ENCODE measurements around the gene RABL3. TPM values are rescaled to one million over a fixed set of nuclear protein-coding genes. Genes with fewer than 3 reads are reported as not detected.
"Not testable (repeated sequence)": the region's sequence is repeated elsewhere in the genome, so short reads cannot be mapped to it uniquely, and the experiment has no call there.

Gene RABL3, protein sequence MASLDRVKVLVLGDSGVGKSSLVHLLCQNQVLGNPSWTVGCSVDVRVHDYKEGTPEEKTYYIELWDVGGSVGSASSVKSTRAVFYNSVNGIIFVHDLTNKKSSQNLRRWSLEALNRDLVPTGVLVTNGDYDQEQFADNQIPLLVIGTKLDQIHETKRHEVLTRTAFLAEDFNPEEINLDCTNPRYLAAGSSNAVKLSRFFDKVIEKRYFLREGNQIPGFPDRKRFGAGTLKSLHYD
- 30.9 TPM for polyA plus RNA-seq

DNA sequence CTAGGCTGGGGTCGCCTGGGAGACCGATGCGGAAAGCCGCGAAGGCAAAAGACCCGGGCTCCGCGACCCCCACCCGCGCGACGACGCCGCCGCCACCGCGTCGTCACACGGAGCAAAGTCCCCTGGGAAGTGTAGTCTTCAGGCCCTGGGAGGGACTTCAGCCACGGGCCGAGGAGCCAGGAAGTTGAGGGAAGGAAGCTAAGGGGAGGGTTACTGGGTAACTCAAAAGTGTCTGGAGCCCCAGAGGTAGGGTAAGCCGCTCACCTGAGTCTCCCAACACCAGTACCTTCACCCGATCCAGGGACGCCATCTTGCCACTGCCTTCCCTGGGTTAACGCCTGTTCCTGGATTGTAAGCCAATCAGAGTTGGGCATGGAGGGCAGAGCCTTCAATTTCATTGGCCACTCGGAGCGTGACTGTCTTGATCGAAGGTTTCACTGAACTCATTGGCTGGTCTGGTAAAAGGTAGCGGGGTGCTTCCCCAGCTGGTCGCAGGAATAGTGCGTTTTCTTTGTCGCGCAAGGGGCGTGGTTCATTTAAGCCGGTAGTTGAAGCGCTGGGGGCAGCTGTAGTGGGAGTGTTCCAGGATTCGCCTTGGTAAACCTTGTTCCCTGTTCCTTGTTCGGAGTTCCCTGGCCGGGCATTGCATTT is at the start of gene RABL3, which contains the start of gene GTF2E1:
TSS of gene RABL3 (minus strand) at position 319 of the 651 bp plus-strand sequence. CDS start at position 310, 9 bp downstream.
TSS of gene GTF2E1 (plus strand) at position 547 of the 651 bp plus-strand sequence. CDS start 7,809 bp downstream, outside the sequence.
- Mint-ChIP-seq H3K9me3 (peaks cover 0 to 2% (median 0%) of the 10 kb centered on the region in 3 donors), H3K4me3 (peak within 1 kb of the TSS; percentile 88 to 96 (median 93)), H3K27ac (peak within 1 kb of the TSS; percentile 54 to 99 (median 80)), H3K36me3 (peaks cover 2% of the 10 kb centered on the region), H3K4me1 (peaks cover 23 to 30% (median 27%) of the 10 kb centered on the region in 3 donors), H3K27me3 (no peaks in the 10 kb centered on the region)

DNA sequence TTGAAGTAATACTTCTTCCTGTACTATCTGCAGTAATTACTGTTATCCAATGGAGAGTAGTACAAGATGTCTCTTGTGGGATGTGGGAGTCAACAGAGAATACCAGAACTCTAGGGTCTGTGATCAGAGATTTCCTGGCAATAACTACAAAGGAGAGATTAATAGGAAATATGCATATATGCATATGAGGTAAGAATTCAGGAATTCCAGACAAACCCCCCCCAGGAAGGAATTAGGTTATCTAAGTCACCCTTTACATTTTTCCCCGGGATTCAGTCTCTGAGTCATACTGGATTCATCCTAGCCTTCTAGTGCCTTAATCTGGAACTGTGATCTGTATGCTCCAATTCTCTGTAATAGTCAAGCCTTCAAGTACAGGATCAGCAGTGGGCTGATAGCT is 49.6 kb upstream of the RABL3 start:
- Mint-ChIP-seq H3K27ac (no peak overlapping the region), H3K4me3 (no peak overlapping the region), H3K9me3 (no peaks in the 10 kb centered on the region)

DNA sequence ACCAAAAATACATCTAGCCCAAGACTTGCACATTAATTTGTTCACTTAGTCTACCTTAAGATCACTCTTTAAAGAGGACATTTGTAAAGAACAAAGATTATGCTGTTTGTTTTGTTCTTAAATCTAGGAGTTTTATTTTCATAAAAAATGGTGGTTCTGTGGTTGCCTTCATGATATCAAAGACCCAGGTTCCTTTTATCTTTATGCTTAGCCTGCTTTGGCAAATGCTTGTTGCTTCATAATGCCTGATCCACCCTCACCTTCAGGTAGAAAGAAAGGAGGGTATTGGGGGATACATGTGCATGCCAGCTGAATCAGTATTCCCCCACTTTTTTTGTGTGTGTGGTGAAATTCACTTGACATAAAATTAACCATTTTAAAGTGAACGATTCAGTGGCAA is 48.7 kb upstream of the RABL3 start:
- no peak overlapping the region for H3K27ac Mint-ChIP-seq
- peaks cover 8 to 9% (median 9%) of the 10 kb centered on the region in 3 donors for H3K4me1 Mint-ChIP-seq
- no peaks in the 10 kb centered on the region for H3K36me3 Mint-ChIP-seq
- no peaks in the 10 kb centered on the region for H3K9me3 Mint-ChIP-seq
- no peaks in the 10 kb centered on the region for H3K27me3 Mint-ChIP-seq
- H3K4me3 Mint-ChIP-seq = no peak overlapping the region

More for the DNA sequence above, 49.6 kb upstream of the RABL3 start:
- Mint-ChIP-seq H3K4me1 (peaks cover 0 to 2% (median 0%) of the 10 kb centered on the region in 3 donors), H3K27me3 (no peaks in the 10 kb centered on the region), H3K36me3 (no peaks in the 10 kb centered on the region)

DNA sequence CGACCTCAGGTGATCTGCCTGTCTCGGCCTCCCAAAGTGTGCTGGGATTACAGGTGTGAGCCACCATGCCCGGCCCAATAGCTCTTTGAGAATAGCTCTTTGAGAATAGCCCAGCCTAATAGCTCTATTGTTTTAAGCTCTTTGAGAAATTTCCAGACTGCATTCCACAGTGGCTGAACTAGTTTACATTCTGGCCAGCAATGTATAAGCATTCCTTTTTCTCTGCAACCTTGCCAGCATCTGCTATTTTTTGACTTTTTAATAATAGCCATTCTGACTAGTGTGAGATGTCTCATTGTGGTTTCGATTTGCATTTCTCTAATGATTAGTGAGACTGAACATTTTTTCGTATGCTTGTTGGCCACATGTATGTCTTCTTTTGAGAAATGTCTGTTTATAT is 43.5 kb upstream of the RABL3 start:
- peak overlapping the region in 1 of 4 donors; percentile 50 for H3K4me3 Mint-ChIP-seq
- not testable (repeated sequence) for H3K27me3 Mint-ChIP-seq, H3K36me3 Mint-ChIP-seq, H3K9me3 Mint-ChIP-seq, H3K27ac Mint-ChIP-seq
- peaks cover 11 to 15% (median 12%) of the 10 kb centered on the region in 3 donors for H3K4me1 Mint-ChIP-seq

- Mint-ChIP-seq H3K27me3 (no peaks in the 10 kb centered on the region), H3K27ac (peak overlapping the region in 2 of 3 donors; percentile 11 to 21), H3K36me3 (peaks cover 5% of the 10 kb centered on the region), H3K4me3 (no peak overlapping the region), H3K9me3 (no peaks in the 10 kb centered on the region), H3K4me1 (peaks cover 2 to 9% (median 3%) of the 10 kb centered on the region in 3 donors)
Observed at GRCh38 chr3:120780977-120781376, 38.7 kb upstream of the RABL3 start.

GRCh38 chr3:120778776-120779175 is 36.5 kb upstream of the RABL3 start:
- Mint-ChIP-seq H3K27ac (no peak overlapping the region), H3K4me3 (no peak overlapping the region), H3K27me3 (no peaks in the 10 kb centered on the region), H3K36me3 (peaks cover 3% of the 10 kb centered on the region), H3K9me3 (no peaks in the 10 kb centered on the region), H3K4me1 (peaks cover 0 to 6% (median 0%) of the 10 kb centered on the region in 3 donors)

GRCh38 chr3:120775411-120775810 is 33.1 kb upstream of the RABL3 start:
- no peaks in the 10 kb centered on the region for H3K27me3 Mint-ChIP-seq
- H3K4me3 Mint-ChIP-seq = no peak overlapping the region
- H3K9me3 Mint-ChIP-seq = no peaks in the 10 kb centered on the region
- H3K4me1 Mint-ChIP-seq = peaks cover 0 to 2% (median 0%) of the 10 kb centered on the region in 3 donors
- H3K36me3 Mint-ChIP-seq = peaks cover 2% of the 10 kb centered on the region
- no peak overlapping the region for H3K27ac Mint-ChIP-seq

GRCh38 chr3:120773932-120774331 is 31.6 kb upstream of the RABL3 start:
- no peaks in the 10 kb centered on the region for H3K27me3 Mint-ChIP-seq
- peaks cover 2% of the 10 kb centered on the region for H3K36me3 Mint-ChIP-seq
- peaks cover 0 to 4% (median 0%) of the 10 kb centered on the region in 3 donors for H3K4me1 Mint-ChIP-seq
- H3K27ac Mint-ChIP-seq = no peak overlapping the region
- no peaks in the 10 kb centered on the region for H3K9me3 Mint-ChIP-seq
- H3K4me3 Mint-ChIP-seq = no peak overlapping the region

DNA sequence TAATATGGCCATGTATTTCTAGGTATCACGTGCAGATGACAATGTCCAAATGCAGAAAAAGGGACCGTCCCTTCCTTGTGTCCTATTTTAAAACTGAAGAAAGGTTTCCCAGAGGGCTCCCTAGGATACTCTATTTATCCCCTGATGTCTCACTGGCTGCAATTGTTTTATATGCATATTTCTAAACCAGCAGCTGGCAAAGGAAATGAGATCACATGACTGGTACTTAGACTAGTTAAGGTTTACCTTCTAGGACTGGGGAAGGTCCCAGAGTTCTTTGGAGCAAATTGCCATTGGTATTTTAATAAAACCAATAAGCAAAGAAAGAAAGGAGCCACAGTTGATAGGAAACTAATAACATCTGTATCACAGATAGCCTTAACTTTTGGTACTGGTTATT is 29.8 kb upstream of the RABL3 start:
- peaks cover 4% of the 10 kb centered on the region for H3K36me3 Mint-ChIP-seq
- no peaks in the 10 kb centered on the region for H3K27me3 Mint-ChIP-seq
- H3K4me1 Mint-ChIP-seq = peaks cover 0 to 9% (median 2%) of the 10 kb centered on the region in 3 donors
- H3K9me3 Mint-ChIP-seq = no peaks in the 10 kb centered on the region
- H3K4me3 Mint-ChIP-seq = no peak overlapping the region
- no peak overlapping the region for H3K27ac Mint-ChIP-seq

GRCh38 chr3:120770891-120771290 is 28.6 kb upstream of the RABL3 start:
- peaks cover 8% of the 10 kb centered on the region for H3K36me3 Mint-ChIP-seq
- H3K27me3 Mint-ChIP-seq = no peaks in the 10 kb centered on the region
- no peak overlapping the region for H3K4me3 Mint-ChIP-seq
- H3K9me3 Mint-ChIP-seq = no peaks in the 10 kb centered on the region
- H3K4me1 Mint-ChIP-seq = peaks cover 3 to 19% (median 5%) of the 10 kb centered on the region in 3 donors
- H3K27ac Mint-ChIP-seq = peak overlapping the region in 1 of 3 donors; percentile 69

GRCh38 chr3:120769436-120769835 is 27.1 kb upstream of the RABL3 start:
- H3K36me3 Mint-ChIP-seq = peaks cover 8% of the 10 kb centered on the region
- H3K4me3 Mint-ChIP-seq = no peak overlapping the region
- no peak overlapping the region for H3K27ac Mint-ChIP-seq
- H3K27me3 Mint-ChIP-seq = no peaks in the 10 kb centered on the region
- H3K4me1 Mint-ChIP-seq = peaks cover 8 to 24% (median 10%) of the 10 kb centered on the region in 3 donors
- H3K9me3 Mint-ChIP-seq = no peaks in the 10 kb centered on the region

DNA sequence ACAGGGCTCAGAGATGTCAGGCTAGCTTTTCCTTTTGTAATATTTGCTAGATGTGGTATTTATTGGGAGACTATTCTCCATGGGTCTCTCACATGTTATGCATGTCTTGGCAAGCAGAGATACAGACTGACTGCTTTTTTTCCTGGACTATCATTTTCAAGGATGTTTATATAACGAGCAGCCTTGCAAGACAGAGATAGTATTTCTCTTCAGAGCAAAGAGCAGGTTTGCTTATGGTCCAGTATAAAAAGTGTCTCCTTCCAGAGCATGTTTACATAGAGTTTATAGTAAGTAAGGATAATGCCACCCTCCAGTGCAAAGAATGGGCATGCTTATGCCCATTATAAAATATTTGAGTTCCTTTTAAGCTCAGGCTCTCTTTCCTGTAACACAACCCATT is 24.8 kb upstream of the RABL3 start:
- Mint-ChIP-seq H3K4me1 (peaks cover 18 to 42% (median 20%) of the 10 kb centered on the region in 3 donors), H3K4me3 (no peak overlapping the region), H3K36me3 (peaks cover 9% of the 10 kb centered on the region), H3K27me3 (no peaks in the 10 kb centered on the region), H3K27ac (no peak overlapping the region), H3K9me3 (no peaks in the 10 kb centered on the region)

GRCh38 chr3:120766576-120766975 is 24.3 kb upstream of the RABL3 start:
- Mint-ChIP-seq H3K36me3 (peaks cover 9% of the 10 kb centered on the region), H3K27me3 (no peaks in the 10 kb centered on the region), H3K9me3 (no peaks in the 10 kb centered on the region), H3K27ac (peak overlapping the region in 1 of 3 donors; percentile 9), H3K4me1 (peaks cover 20 to 42% (median 20%) of the 10 kb centered on the region in 3 donors), H3K4me3 (no peak overlapping the region)

- Mint-ChIP-seq H3K27ac (peak overlapping the region in 1 of 3 donors; percentile 9), H3K4me1 (peaks cover 20 to 48% (median 26%) of the 10 kb centered on the region in 3 donors), H3K4me3 (no peak overlapping the region), H3K27me3 (no peaks in the 10 kb centered on the region), H3K9me3 (no peaks in the 10 kb centered on the region), H3K36me3 (peaks cover 10% of the 10 kb centered on the region)
Observed at GRCh38 chr3:120765830-120766493, 23.6 kb upstream of the RABL3 start.

DNA sequence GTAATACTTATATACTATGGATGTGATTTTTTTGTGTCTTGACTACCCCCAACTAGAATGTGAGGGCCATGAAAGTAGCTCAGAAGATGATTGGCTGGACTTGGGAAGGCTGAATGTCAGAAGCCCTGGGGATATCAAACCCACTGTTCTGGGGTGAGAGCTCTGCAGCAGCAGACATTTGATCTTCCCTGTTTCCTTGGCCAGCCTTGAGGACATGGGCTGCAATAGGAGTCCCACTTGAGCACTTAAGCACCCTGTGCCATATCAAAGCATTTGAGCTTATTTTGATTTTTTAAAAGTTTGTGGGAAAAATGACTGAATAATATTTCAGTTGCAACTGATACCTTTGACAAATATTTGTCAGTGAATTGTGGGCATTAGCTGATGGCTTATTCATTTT is 21.9 kb upstream of the RABL3 start:
- Mint-ChIP-seq H3K27ac (no peak overlapping the region), H3K36me3 (peaks cover 15% of the 10 kb centered on the region)

More for the DNA sequence above, 21.9 kb upstream of the RABL3 start:
- Mint-ChIP-seq H3K4me3 (no peak overlapping the region), H3K27me3 (no peaks in the 10 kb centered on the region), H3K4me1 (peaks cover 26 to 57% (median 35%) of the 10 kb centered on the region in 3 donors), H3K9me3 (no peaks in the 10 kb centered on the region)
